Suppressor macrophage treated with lipopolysaccharide for 4 hours (primary cell): Measurements from ENCODE around the gene TMEM132C.

ENCODE experiments used
- DNase-seq: peaks from one replicate; pipeline ENCODE4 v3.0.0-alpha.2; 2020

The TMEM132C gene

DNA sequence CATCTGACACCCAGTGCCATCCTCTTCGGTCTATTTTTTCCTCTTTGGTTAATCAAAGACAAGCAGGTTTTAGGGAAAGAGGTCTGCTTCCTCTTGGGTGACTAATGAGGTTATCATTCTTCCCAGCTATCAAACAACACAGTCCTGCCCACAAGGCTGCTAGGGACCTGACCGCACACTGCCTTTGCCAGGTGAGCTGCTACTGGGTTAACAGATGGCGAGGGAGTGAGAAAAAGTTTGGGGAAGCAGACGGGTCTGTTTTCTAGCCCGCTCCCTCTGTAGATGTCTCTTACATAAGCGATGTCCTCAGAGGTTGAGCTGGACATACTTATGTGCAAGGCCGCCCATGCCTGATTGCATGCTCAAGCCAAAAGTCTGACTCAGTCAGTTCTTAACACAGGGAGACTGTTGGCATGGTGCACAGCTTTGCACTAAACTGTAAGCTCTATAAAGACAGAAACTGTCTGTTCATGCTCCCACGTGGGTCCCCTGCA, 462.7 kb downstream of the TMEM132C start:
- DNase-seq: no peak

DNA sequence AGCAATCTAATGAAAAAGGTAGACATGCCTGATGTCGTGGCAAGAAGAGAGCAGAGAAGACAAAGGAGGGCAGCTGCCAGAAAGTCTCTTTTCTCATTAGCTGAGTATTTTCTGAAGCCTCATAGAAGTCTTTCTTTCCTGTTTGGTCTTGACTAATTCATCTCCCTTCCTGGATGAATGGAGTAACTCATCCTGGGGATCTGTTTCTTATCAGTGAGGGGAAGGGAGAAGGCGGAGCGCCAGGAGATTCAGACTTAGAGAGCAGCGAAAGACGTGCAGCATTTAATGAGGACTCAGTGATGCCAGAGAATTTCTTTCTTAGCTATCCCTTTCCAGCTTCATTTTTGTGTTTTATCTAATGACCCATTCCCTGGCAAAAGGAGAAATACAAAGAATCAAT, 467.4 kb downstream of the TMEM132C start:
- no peak for DNase-seq

DNA sequence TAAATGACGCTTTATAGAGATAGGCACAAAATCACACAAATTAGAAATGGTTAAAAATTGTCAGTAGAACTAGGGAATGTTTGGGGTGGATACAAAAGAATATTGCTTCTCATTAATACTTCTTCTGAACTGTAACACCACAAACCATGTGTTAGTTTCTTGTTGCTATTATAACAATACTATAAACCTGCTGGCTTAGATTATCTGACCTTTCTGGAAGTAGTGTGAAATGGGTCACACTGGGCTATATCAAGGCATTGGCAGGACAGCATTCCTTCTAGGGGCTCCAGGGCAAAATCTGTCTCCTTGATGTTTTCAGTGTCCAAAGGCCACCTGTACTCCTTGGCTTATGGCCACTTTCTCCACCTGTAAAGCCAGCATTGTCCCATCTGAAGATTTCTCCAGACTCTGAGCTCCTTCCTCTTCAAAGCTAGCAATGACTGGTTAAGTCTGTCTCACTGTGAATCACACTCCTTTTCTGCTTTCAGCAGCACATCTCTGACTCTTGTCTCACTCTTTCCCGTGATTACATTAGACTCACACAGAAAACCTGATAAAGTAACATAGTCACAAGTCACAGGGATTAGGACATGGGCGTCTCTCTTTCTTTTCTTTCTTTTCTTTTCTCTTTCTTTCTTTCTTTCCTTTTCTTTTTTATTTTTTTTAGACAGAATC, 470.5 kb downstream of the TMEM132C start:
- no peak for DNase-seq

DNA sequence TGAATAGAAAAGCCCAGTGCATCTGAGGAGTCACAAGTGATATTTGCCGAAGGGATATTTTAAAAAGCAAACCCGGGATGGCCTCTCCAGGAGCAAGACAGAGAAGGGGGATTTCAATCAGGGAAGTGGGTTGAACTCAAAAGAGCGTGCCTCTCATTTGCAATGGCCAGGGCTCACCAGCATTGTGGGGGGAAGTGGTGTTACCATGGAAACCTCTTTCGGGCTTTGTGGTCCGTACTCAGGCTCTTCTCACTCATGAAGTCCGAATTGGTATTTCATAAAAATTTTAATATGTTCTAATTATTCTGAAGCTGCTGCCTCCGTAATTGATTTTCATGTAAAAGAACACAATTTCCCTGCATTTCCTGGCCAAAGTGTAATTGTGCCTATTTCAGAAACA, 476.9 kb downstream of the TMEM132C start:
- no peak for DNase-seq

DNA sequence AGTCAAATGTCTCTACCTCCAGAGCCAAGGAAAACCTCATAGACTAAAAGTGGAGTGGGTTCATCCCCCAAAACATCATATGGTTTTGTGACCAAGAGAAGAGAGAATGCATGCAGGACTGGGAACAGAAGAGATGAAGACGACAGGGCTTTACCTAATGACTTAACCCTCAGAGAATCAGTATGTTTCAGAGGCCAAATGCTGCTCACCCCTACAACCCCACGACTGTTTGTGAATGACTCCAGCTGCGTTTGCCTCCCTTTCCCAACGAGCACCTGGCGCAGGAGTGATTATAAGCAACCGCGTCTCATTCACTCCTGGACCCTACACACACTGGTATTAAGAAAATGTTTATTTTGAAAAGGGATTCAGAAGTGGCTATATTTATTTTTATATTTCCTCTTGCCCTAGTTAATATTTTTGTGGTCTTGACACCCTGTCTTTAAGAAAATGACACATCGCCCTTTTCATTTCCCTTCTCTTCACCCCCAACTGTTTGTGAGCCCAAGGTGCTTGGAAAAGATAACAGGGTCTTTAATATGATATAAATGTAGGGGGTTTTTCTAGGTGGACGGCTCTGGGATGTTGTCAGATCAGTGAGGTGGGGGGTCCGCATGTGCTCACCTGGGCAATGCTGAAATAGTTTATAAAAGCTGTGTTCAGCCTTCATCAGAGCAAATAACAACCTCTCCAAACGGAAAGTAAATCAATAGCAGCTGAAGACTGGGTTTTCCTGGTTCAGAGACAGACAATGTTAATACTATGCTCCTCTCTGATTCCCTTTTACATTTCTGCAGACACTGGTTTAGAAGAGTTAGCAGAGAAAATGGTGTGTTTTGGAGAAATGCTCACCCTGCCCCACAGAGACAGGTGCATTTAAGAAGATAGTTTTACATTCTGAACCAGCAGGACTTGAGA, 479.1 kb downstream of the TMEM132C start:
- no peak for DNase-seq

DNA sequence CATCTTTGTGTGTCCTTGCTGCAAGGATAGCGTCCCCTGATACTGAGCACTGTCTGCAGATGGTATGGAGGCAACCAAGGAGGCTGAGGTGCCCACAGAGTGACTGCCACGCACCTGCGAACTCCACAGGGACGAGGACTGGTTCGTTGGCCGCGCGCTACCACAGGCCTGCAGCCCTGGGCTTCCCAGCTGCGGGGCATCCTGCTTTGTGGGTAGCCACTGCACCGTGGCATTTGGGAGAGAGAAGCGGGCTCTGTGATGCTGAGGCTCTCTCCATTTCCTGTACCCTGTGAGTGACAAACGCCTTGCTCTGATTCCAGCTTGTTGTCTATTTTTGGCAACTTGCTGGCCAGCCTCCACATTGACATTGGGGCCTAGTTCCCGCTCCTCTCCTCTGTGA, 480.5 kb downstream of the TMEM132C start:
- DNase-seq: no peak

DNA sequence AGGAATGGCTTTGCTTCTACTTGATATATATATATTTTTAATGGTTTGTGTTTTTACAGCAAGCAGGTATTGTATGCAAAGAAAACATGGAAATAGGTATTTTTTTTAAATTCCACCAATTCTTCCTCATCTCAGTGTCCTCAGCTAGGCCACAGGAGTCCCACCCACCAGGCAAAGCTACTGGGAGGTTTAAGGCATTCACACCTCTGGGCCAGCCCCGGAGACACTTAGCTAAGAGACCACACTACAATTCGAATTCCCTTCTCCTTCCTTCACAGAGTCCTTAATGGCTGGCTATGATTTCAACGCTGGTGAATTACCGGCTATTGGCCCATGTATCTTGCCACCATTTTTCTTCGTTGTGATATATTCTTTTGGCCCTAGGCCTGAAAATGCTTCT, 485.4 kb downstream of the TMEM132C start:
- no peak for DNase-seq

DNA sequence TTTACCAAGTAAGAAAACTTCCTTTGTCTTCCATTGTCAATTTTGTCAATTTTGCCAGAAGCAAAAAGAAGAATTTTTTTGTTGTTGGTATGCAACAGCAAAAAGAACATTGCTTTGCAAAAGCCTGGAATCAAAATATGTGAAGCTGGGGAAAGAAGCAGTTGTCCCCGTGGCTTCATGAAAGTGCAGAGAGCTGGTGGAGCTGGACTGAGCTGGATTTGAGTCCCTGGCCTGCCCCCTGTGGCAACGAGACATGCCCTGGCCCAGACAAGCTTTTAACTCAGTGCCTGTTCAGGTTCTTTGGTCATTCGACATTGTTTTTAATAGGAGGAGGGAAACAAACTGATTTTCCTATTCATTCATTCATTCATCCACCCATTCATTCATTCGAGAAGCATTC, 486.5 kb downstream of the TMEM132C start:
- no peak for DNase-seq

DNA sequence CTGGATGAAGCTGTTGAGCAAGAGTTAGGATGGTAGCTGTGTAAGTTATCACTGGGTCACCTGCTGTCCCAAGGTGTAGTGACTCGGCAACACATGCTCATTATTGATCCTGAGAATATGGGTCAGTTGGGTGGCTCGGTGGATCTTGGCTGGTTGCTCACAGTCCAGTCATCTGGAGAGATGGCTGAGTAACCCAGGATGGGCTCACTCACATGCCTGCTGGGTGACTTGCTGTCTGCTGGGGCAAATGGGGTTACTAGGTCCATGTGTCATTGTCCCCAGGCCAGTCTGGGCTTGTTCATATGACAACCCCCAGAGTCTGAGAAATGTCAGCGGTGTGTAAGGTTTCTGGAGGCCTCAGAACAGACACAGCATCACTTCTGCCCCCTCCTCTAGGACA, 487.3 kb downstream of the TMEM132C start:
- DNase-seq: no peak

DNA sequence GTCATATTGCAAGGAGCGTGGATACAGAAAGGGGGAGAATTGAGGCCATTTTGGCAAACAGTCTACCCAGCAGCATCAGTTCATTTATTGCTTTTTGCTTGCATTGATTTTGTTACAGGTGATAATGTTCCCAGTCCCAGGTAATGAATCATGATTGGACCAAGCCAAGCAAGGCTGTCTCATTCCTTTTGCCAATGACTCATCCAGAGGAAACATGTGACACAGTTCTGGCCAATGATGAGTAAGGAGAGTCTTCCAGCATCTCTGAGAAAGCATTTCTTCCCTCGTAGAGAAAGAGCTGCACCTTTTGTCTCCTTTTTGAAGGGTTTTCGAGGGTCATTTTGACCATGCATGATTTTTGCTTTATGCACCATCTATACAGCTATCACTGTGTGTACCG, 488.6 kb downstream of the TMEM132C start:
- no peak for DNase-seq
